Activated CD4-positive, CD25-positive, alpha-beta regulatory T cell treated with anti-CD3 and anti-CD28 coated beads, Interleukin-2, amount 50 U/mL, for 16 hours (primary cell): ENCODE data around the gene C12orf76.
"Not testable (repeated sequence)": the region's sequence is repeated elsewhere in the genome, so short reads cannot be mapped to it uniquely, and the experiment has no call there.

ENCODE experiments used
- DNase-seq: peaks from one replicate; pipeline ENCODE4 v3.0.0-alpha.2; 2020; ENCODE audit warnings: low read depth, low spot score

The C12orf76 gene

GRCh38 chr12:110065540-110065939 lies 17.2 kb upstream of the C12orf76 start:
- DNase-seq: no peak

GRCh38 chr12:110062241-110062640 lies 13.9 kb upstream of the C12orf76 start:
- no peak for DNase-seq

- no peak for DNase-seq
Observed at GRCh38 chr12:110059651-110060000, 11.3 kb upstream of the C12orf76 start.

- DNase-seq: no peak
Observed at GRCh38 chr12:110058875-110059615, 10.7 kb upstream of the C12orf76 start.

GRCh38 chr12:110056643-110057042 lies 8.3 kb upstream of the C12orf76 start:
- not testable (repeated sequence) for DNase-seq

- not testable (repeated sequence) for DNase-seq
Observed at GRCh38 chr12:110055375-110056352, 7.3 kb upstream of the C12orf76 start.

- DNase-seq: no peak
Observed at GRCh38 chr12:110050927-110051326, 2.6 kb upstream of the C12orf76 start.

GRCh38 chr12:110049666-110050065 lies 1.3 kb upstream of the C12orf76 start:
- DNase-seq: not testable (repeated sequence)

- DNase-seq: not testable (repeated sequence)
Observed at GRCh38 chr12:110049034-110049433, 712 bp upstream of the C12orf76 start.

GRCh38 chr12:110047297-110047940 lies 903 bp downstream of the C12orf76 start:
- no peak for DNase-seq

- DNase-seq: no peak
Observed at GRCh38 chr12:110046451-110047187, 1.7 kb downstream of the C12orf76 start.

- DNase-seq: no peak
Observed at GRCh38 chr12:110042264-110042663, 6.1 kb downstream of the C12orf76 start.

- peak; percentile 1 for DNase-seq
Observed at GRCh38 chr12:110039085-110039807, 9.1 kb downstream of the C12orf76 start.

- no peak for DNase-seq
Observed at GRCh38 chr12:110038741-110039084, 9.6 kb downstream of the C12orf76 start.

GRCh38 chr12:110037315-110037714 lies 11.0 kb downstream of the C12orf76 start:
- DNase-seq: no peak

- no peak for DNase-seq
Observed at GRCh38 chr12:110035534-110036104, 12.7 kb downstream of the C12orf76 start.

GRCh38 chr12:110033888-110034287 lies 14.4 kb downstream of the C12orf76 start:
- DNase-seq: no peak

- no peak for DNase-seq
Observed at GRCh38 chr12:110029290-110029815, 19.0 kb downstream of the C12orf76 start.

GRCh38 chr12:110028323-110028722 lies 20.0 kb downstream of the C12orf76 start:
- DNase-seq: no peak

- no peak for DNase-seq
Observed at GRCh38 chr12:110024051-110024450, 24.3 kb downstream of the C12orf76 start.
